OCI-LY7 (cell line): ENCODE data around the gene ZNF813. TPM values are rescaled to one million over a fixed set of nuclear protein-coding genes. Genes with fewer than 3 reads are reported as not detected.

Experiments
- BruUV-seq: library from RNA; stranded (reverse); fragments of 400-500 nt; replicated peaks from 2 replicates; lab custom pipeline; 2021; lab: Mats Ljungman, UMichigan
- CTCF ChIA-PET: fragments of 300-600 bp; sonication (Branson Sonifier 250); formaldehyde crosslinking; loops from one replicate; lab custom pipeline; 2022; ENCODE audit warnings: antibody characterized with exemption; ENCODE audit not compliant: unreplicated experiment; lab: Charles Lee
- POLR2A ChIA-PET: fragments of 300-600 bp; sonication (Branson Sonifier 250); formaldehyde crosslinking; loops from one replicate; lab custom pipeline; 2022; ENCODE audit warnings: antibody characterized with exemption; lab: Charles Lee
- DNase-seq: peaks from one replicate; pipeline ENCODE4 v3.0.0-alpha.2; 2015; ENCODE audit warnings: low spot score
- H2AFZ ChIP-seq: fragments of 200-600 bp; sonication (generic), shearing (Covaris generic); 2 replicates; pipeline ENCODE4 v1.6.1; 2014; ENCODE audit warnings: mild to moderate bottlenecking, antibody characterized with exemption, low read length, moderate library complexity
- H3K27ac ChIP-seq: fragments of 200-600 bp; sonication (generic); 2 replicates; pipeline ENCODE4 v1.5.1; 2014; ENCODE audit warnings: mixed run types, low read depth, mild to moderate bottlenecking, moderate library complexity, low read length, inconsistent platforms; ENCODE audit not compliant: poor library complexity, severe bottlenecking
- H3K36me3 ChIP-seq: fragments of 200-600 bp; sonication (generic); 2 replicates; pipeline ENCODE4 v1.6.1; 2014; ENCODE audit warnings: mild to moderate bottlenecking, antibody characterized with exemption, low read length, moderate library complexity, mixed read lengths; ENCODE audit not compliant: insufficient read depth
- H3K4me1 ChIP-seq: fragments of 200-600 bp; sonication (generic); 2 replicates; pipeline ENCODE4 v1.5.1; 2014; ENCODE audit warnings: mild to moderate bottlenecking, low read length; ENCODE audit not compliant: insufficient read depth, poor library complexity, severe bottlenecking
- H3K4me2 ChIP-seq: fragments of 200-600 bp; sonication (generic); 2 replicates; pipeline ENCODE4 v1.6.1; 2014; ENCODE audit warnings: mild to moderate bottlenecking, low read length
- H3K4me3 ChIP-seq: fragments of 200-600 bp; sonication (generic); 2 replicates; pipeline ENCODE4 v1.5.1; 2014; ENCODE audit warnings: mild to moderate bottlenecking, low read depth, low read length; ENCODE audit not compliant: poor library complexity, severe bottlenecking
- H3K79me2 ChIP-seq: fragments of 200-600 bp; sonication (generic); 2 replicates; pipeline ENCODE4 v1.6.1; 2016; ENCODE audit warnings: low read depth, mild to moderate bottlenecking, low read length, moderate library complexity, mixed read lengths; ENCODE audit not compliant: insufficient read depth
- H3K9me2 ChIP-seq: fragments of 200-600 bp; sonication (generic); 2 replicates; pipeline ENCODE4 v1.6.1; 2016; ENCODE audit warnings: mild to moderate bottlenecking, low read length, mixed read lengths; ENCODE audit not compliant: insufficient read depth
- H3K9me3 ChIP-seq: fragments of 200-600 bp; sonication (generic); 2 replicates; pipeline ENCODE4 v1.6.1; 2014; ENCODE audit warnings: mild to moderate bottlenecking, mixed run types, low read length, mixed read lengths
- H4K20me1 ChIP-seq: fragments of 200-600 bp; sonication (generic); 2 replicates; pipeline ENCODE4 v1.6.1; 2014; ENCODE audit warnings: mild to moderate bottlenecking, antibody characterized with exemption, low read length, moderate library complexity, mixed read lengths; ENCODE audit not compliant: insufficient read depth
- CTCF ChIP-seq: fragments of 200-600 bp; sonication (generic); conservative IDR thresholded peaks from 2 replicates; pipeline ENCODE4 v1.5.1; 2014; ENCODE audit warnings: mild to moderate bottlenecking, antibody characterized with exemption, low read length, moderate library complexity, mixed read lengths
- EZH2phosphoT487 ChIP-seq: fragments of 200-600 bp; sonication (generic); IDR thresholded peaks from 2 replicates; pipeline ENCODE4 v1.6.1; 2018; ENCODE audit warnings: low read depth, borderline replicate concordance, mild to moderate bottlenecking, mixed run types, antibody characterized with exemption, low read length, moderate library complexity, mixed read lengths
- intact Hi-C: fragments of 100-400 bp; cut with micrococcal nuclease; formaldehyde crosslinking; loops from one replicate; pipeline ENCODE4 v1.10.0; 2022; ENCODE audit not compliant: unreplicated experiment
- total RNA-seq, 2 experiments: library from RNA; depleted of rRNA in 1 of 2; stranded (reverse); fragments of >200 nt in 1 of 2; shearing (Covaris generic) in 1 of 2; gene quantifications; 2 replicates each; pipeline ENCODE4 v1.2.3, GENCODE V29; 2014 to 2022

The ZNF813 gene
- total RNA-seq, 2 experiments from 2014 or later: 5.9 to 6.7 TPM

DNA sequence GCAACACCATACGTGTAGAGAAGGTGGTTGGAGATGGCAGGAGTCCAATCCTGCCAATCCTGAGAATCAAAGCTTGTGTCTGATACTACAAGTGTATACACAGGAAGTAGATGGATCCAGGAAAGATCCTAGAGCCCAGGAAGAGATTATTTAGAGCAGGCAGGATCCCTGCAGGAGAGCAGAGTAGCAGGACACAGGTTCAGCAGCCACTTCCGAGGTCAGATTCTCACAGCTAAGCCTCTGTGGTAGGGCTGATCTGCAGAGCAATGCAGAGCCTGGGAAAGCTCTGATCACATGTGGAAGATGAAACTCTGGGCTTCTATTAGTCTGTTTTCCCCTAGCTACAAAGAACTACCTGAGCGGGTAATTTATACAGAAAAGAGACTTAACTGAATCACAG, 41.9 kb downstream of the ZNF813 start:
- Histone ChIP-seq H3K27ac (no peak overlapping the region), H3K4me3 (no peak overlapping the region), H3K9me3 (no peaks in the 10 kb centered on the region), H3K79me2 (no peaks in the 10 kb centered on the region), H3K4me1 (no peaks in the 10 kb centered on the region), H3K9me2 (no peaks in the 10 kb centered on the region), H3K4me2 (no peak overlapping the region), H2AFZ (no peak overlapping the region), H3K36me3 (no peaks in the 10 kb centered on the region), H4K20me1 (no peaks in the 10 kb centered on the region)
- POLR2A ChIA-PET: no interaction called here
- DNase-seq: no peak
- CTCF ChIA-PET: no interaction called here
- no peak for TF ChIP-seq CTCF
- TF ChIP-seq EZH2phosphoT487: no peak
- no TSS peak for BruUV-seq
- intact Hi-C loops: loop anchor here (10.0 kb wide), 1 partner anchor 235 kb away; no protein-coding TSS in a partner anchor

DNA sequence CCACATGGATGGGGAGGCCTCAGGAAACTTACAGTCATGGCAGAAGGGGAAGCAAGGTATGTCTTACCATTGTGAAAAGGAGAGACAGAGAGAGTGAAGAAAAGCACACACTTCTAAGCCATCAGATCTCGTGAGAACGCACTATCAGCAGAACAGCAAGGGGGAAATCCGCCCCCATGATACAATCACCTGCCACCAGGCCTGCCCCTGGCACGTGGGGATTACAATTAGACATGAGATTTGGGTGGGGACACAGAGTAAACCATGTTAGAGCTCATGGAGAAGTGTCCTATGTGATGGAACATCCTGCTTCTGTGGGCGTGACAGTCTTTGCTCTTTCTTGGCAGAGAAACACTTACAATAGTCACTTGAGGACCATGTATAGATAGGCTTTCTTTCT, 42.3 kb downstream of the ZNF813 start:
- no peaks in the 10 kb centered on the region for H3K9me3 ChIP-seq
- H4K20me1 ChIP-seq: no peaks in the 10 kb centered on the region
- no peaks in the 10 kb centered on the region for H3K79me2 ChIP-seq
- no peaks in the 10 kb centered on the region for H3K36me3 ChIP-seq
- TF ChIP-seq CTCF (no peak), EZH2phosphoT487 (no peak)
- intact Hi-C loops: loop anchor here (10.0 kb wide), 1 partner anchor 235 kb away; no protein-coding TSS in a partner anchor
- no TSS peak for BruUV-seq
- ChIA-PET POLR2A (interaction anchor here (0.7 kb wide), 1 partner anchor 347 kb away, joined by 3 read pairs; no protein-coding TSS in a partner anchor), CTCF (no interaction called here)
- H3K9me2 ChIP-seq: no peaks in the 10 kb centered on the region
- H3K27ac ChIP-seq: no peak overlapping the region
- no peaks in the 10 kb centered on the region for H3K4me1 ChIP-seq
- DNase-seq: no peak
- H2AFZ ChIP-seq: no peak overlapping the region
- H3K4me2 ChIP-seq: no peak overlapping the region
- no peak overlapping the region for H3K4me3 ChIP-seq

GRCh38 chr19:53511357-53511756, 43.8 kb downstream of the ZNF813 start:
- no peak overlapping the region for H3K27ac ChIP-seq
- no peaks in the 10 kb centered on the region for H3K36me3 ChIP-seq
- no peak for DNase-seq
- no TSS peak for BruUV-seq
- intact Hi-C loops: no loop called here
- H3K4me2 ChIP-seq: no peak overlapping the region
- H2AFZ ChIP-seq: no peak overlapping the region
- no peaks in the 10 kb centered on the region for H3K79me2 ChIP-seq
- no peaks in the 10 kb centered on the region for H3K9me3 ChIP-seq
- H4K20me1 ChIP-seq: no peaks in the 10 kb centered on the region
- H3K4me3 ChIP-seq: no peak overlapping the region
- TF ChIP-seq CTCF (no peak), EZH2phosphoT487 (no peak)
- ChIA-PET CTCF (no interaction called here), POLR2A (no interaction called here)
- H3K4me1 ChIP-seq: no peaks in the 10 kb centered on the region
- no peaks in the 10 kb centered on the region for H3K9me2 ChIP-seq
